Retinal pigment epithelial cell (primary cell): ENCODE data around the gene XRN2.
"Not testable (repeated sequence)": the region's sequence is repeated elsewhere in the genome, so short reads cannot be mapped to it uniquely, and the experiment has no call there.

ENCODE experiments used
- DNase-seq: peaks from one replicate; pipeline ENCODE4 v3.0.0-alpha.2; 2010; ENCODE audit warnings: low read depth
- H3K4me3 ChIP-seq: 2 replicates; pipeline ENCODE4 v1.5.1; 2011; ENCODE audit warnings: mild to moderate bottlenecking, low read length, control low read depth, moderate library complexity
- TF ChIP-seq, protein P1 (sequence below): conservative IDR thresholded peaks from 2 replicates; pipeline ENCODE4 v1.5.1; 2011; ENCODE audit warnings: low read depth, low read length, control low read depth, inconsistent platforms

The XRN2 gene

GRCh38 chr20:21396599-21397340 is 93.6 kb downstream of the XRN2 start:
- DNase-seq: no peak
- no peak overlapping the region for H3K4me3 ChIP-seq
- TF ChIP-seq, protein P1, sequence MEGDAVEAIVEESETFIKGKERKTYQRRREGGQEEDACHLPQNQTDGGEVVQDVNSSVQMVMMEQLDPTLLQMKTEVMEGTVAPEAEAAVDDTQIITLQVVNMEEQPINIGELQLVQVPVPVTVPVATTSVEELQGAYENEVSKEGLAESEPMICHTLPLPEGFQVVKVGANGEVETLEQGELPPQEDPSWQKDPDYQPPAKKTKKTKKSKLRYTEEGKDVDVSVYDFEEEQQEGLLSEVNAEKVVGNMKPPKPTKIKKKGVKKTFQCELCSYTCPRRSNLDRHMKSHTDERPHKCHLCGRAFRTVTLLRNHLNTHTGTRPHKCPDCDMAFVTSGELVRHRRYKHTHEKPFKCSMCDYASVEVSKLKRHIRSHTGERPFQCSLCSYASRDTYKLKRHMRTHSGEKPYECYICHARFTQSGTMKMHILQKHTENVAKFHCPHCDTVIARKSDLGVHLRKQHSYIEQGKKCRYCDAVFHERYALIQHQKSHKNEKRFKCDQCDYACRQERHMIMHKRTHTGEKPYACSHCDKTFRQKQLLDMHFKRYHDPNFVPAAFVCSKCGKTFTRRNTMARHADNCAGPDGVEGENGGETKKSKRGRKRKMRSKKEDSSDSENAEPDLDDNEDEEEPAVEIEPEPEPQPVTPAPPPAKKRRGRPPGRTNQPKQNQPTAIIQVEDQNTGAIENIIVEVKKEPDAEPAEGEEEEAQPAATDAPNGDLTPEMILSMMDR: no peak

DNA sequence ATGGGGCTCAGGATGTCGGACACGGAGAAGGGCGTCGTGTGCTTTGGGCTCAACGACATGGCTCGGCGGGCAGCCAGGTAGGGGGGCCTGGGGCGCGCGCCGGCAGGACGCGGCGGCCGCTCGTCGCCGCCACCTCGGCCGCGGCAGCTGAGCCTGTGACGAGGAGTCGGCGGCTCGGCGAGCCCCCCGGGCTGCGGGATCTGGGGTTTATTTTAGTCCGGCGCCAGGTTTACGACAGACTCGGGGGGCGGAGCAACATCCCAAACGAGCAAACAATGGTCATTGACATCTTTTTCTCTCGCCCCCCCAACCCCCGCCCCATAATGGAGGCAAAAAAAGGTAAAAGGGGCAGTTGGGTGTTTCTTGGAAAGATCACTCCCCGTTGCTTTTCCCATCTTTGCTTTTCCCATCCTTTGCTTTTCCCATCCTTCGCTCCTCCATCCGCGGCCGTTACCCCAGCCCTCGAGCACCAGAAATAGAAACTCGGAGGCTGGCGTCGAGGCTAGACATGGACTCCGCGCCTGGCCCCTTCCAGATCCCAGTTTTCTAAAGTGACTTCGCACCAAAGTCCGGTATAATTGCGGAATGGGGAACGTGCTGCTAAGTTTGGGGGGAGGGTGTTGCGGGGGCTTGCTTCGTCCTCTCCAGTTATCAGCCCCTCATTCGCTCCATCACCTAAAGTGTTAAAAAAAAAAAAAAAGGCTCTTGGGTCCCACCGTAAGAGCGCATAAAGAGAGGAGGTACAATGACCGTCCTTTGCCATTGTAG is 94.4 kb downstream of the XRN2 start, which contains the start of gene NKX2-4:
TSS of gene NKX2-4 (minus strand) at position 186 of the 768 bp plus-strand sequence. CDS start at position 59, 127 bp downstream.
- TF ChIP-seq, protein P1: no peak
- DNase-seq: no peak
- no peak within 1 kb of the TSS for H3K4me3 ChIP-seq

- TF ChIP-seq, protein P1: no peak
- no peak for DNase-seq
- no peak overlapping the region for H3K4me3 ChIP-seq
Observed at GRCh38 chr20:21398109-21399004, 95.2 kb downstream of the XRN2 start.

- TF ChIP-seq, protein P1: no peak
- no peak for DNase-seq
- no peak overlapping the region for H3K4me3 ChIP-seq
Observed at GRCh38 chr20:21399005-21399475, 95.9 kb downstream of the XRN2 start.

DNA sequence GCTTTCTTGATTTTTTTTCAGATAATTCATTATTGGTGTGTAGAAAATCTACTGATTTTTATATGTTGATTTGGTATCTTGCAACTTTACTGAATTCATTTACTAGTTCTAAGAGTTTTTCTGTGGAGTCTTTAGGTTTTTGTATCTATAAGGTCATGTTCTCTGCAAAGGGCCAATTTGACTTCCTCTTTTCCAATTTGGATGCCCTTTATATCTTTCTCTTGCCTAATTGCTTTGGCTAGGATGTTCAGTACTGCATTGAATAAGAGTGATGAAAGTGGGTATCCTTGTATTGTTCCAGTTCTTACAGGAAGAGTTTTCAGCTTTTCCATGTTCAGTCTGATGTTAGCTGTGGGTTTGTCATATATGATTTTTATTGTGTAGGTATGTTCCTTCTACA is 108.6 kb downstream of the XRN2 start:
- H3K4me3 ChIP-seq: no peak overlapping the region
- TF ChIP-seq, protein P1: no peak
- no peak for DNase-seq

- not testable (repeated sequence) for H3K4me3 ChIP-seq, DNase-seq
Observed at GRCh38 chr20:21413996-21414395, 110.9 kb downstream of the XRN2 start.

GRCh38 chr20:21419147-21419546 is 116.0 kb downstream of the XRN2 start:
- not testable (repeated sequence) for DNase-seq, H3K4me3 ChIP-seq
